CD4-positive, alpha-beta T cell treated with Interferon gamma for 1 hour (primary cell): ENCODE results near the gene DLG4.
"Not testable (repeated sequence)": the region's sequence is repeated elsewhere in the genome, so short reads cannot be mapped to it uniquely, and the experiment has no call there.

Experiments
- DNase-seq: peaks from one replicate; pipeline ENCODE4 v3.0.0-alpha.2; 2020

The DLG4 gene

GRCh38 chr17:7211491-7212273, 8.0 kb downstream of the DLG4 start:
- DNase-seq: no peak

- no peak for DNase-seq
Measured at GRCh38 chr17:7208754-7209460, 10.7 kb downstream of the DLG4 start.

GRCh38 chr17:7208027-7208571, 11.5 kb downstream of the DLG4 start:
- DNase-seq: no peak

- DNase-seq: no peak
Measured at GRCh38 chr17:7207120-7208001, 12.3 kb downstream of the DLG4 start.

GRCh38 chr17:7205561-7205960, 14.1 kb downstream of the DLG4 start:
- DNase-seq: no peak

GRCh38 chr17:7204828-7205461, 14.7 kb downstream of the DLG4 start:
- peak; percentile 99 for DNase-seq

GRCh38 chr17:7204336-7204735, 15.3 kb downstream of the DLG4 start:
- no peak for DNase-seq

GRCh38 chr17:7203391-7203790, 16.2 kb downstream of the DLG4 start:
- DNase-seq: no peak

- no peak for DNase-seq
Measured at GRCh38 chr17:7196651-7197401, 22.8 kb downstream of the DLG4 start.

GRCh38 chr17:7195971-7196370, 23.7 kb downstream of the DLG4 start:
- DNase-seq: no peak

GRCh38 chr17:7192271-7192937, 27.2 kb downstream of the DLG4 start:
- no peak for DNase-seq

- DNase-seq: no peak
Measured at GRCh38 chr17:7191571-7192270, 27.9 kb downstream of the DLG4 start.

GRCh38 chr17:7191069-7191468, 28.6 kb downstream of the DLG4 start:
- DNase-seq: no peak

GRCh38 chr17:7190276-7190917, 29.2 kb downstream of the DLG4 start:
- no peak for DNase-seq

GRCh38 chr17:7186241-7186640, 33.4 kb downstream of the DLG4 start:
- DNase-seq: no peak

GRCh38 chr17:7184647-7185046, 35.0 kb downstream of the DLG4 start:
- DNase-seq: no peak

- DNase-seq: no peak
Measured at GRCh38 chr17:7184091-7184488, 35.5 kb downstream of the DLG4 start.

GRCh38 chr17:7183433-7184090, 36.1 kb downstream of the DLG4 start:
- DNase-seq: no peak

GRCh38 chr17:7182101-7182500, 37.5 kb downstream of the DLG4 start:
- not testable (repeated sequence) for DNase-seq
